Suprapubic skin (tissue), 4 donors: Measurements from ENCODE around the gene CERT1. TPM values are rescaled to one million over a fixed set of nuclear protein-coding genes. Genes with fewer than 3 reads are reported as not detected.

Source experiments
- DNase-seq, 2 donors: peaks; one replicate each; pipeline ENCODE4 v3.0.0-alpha.2; 2019; ENCODE audit warnings: low spot score in 2 of 2
- H3K27ac ChIP-seq: fragments of 200-600 bp; sonication (generic); one replicate; pipeline ENCODE4 v1.5.1; 2019
- H3K27me3 ChIP-seq: fragments of 200-600 bp; sonication (generic); one replicate; pipeline ENCODE4 v1.5.1; 2019
- H3K36me3 ChIP-seq: fragments of 200-600 bp; sonication (generic); one replicate; pipeline ENCODE4 v1.5.1; 2019
- H3K4me1 ChIP-seq: fragments of 200-600 bp; sonication (generic); one replicate; pipeline ENCODE4 v1.5.1; 2019
- H3K4me3 ChIP-seq: fragments of 200-600 bp; sonication (generic); one replicate; pipeline ENCODE4 v1.5.1; 2019; ENCODE audit warnings: mild to moderate bottlenecking
- H3K9me3 ChIP-seq: fragments of 200-600 bp; sonication (generic); one replicate; pipeline ENCODE4 v1.5.1; 2019
- CTCF ChIP-seq, 2 donors: fragments of 200-600 bp in 1 of 2; fragments of 450-650 bp in 1 of 2; sonication (generic) in 1 of 2; IDR thresholded peaks; one replicate each; pipeline ENCODE4 v1.5.1; 2016 to 2019; ENCODE audit warnings: antibody characterized with exemption in 2 of 2, mild to moderate bottlenecking in 1 of 2, moderate library complexity in 1 of 2
- EP300 ChIP-seq: sonication (generic); formaldehyde crosslinking; IDR thresholded peaks from one replicate; pipeline ENCODE4 v1.6.1; 2017; ENCODE audit warnings: antibody characterized with exemption
- POLR2A ChIP-seq, 2 donors: fragments of 450-650 bp; IDR thresholded peaks; one replicate each; pipeline ENCODE4 v1.6.1; 2017; ENCODE audit warnings: antibody characterized with exemption in 2 of 2, mild to moderate bottlenecking in 2 of 2, moderate library complexity in 2 of 2
- POLR2AphosphoS5 ChIP-seq, 3 donors: sonication (generic); formaldehyde crosslinking; IDR thresholded peaks; one replicate each; pipeline ENCODE4 v1.6.1; 2017; ENCODE audit warnings: antibody characterized with exemption in 3 of 3
- WGBS: methylation state at CpG from one replicate; pipeline ENCODE4 v1.1.5; 2018; 5-methylcytosine and 5-hydroxymethylcytosine counted together
- total RNA-seq, 4 donors: library from RNA; depleted of rRNA; stranded (reverse); fragments of >200 nt; gene quantifications; one replicate each; pipeline ENCODE4 v1.1.0, GENCODE V29; 2016

The CERT1 gene
- total RNA-seq, 4 donors from 2014 or later: 25.3 to 41.2 (median 32.4) TPM

- no peaks in the 10 kb centered on the region for H3K9me3 ChIP-seq
- TF ChIP-seq POLR2A (IDR thresholded peaks at IDR 0.05): no peak
- TF ChIP-seq CTCF (IDR thresholded peaks at IDR 0.05): no peak
- no peak for TF ChIP-seq EP300
- no peak for TF ChIP-seq POLR2AphosphoS5 (IDR thresholded peaks at IDR 0.05)
- no peaks in the 10 kb centered on the region for H3K4me1 ChIP-seq
- no peak overlapping the region for H3K4me3 ChIP-seq
- no peak for DNase-seq
- H3K27ac ChIP-seq: no peak overlapping the region
- H3K36me3 ChIP-seq: peaks cover 47% of the 10 kb centered on the region
- H3K27me3 ChIP-seq: no peaks in the 10 kb centered on the region
- WGBS: 93% methylated on average over 2 of the region's 2 CpGs
Observed at GRCh38 chr5:75389430-75389829, 122.0 kb downstream of the CERT1 start.

- WGBS: 94% methylated on average over 6 of the region's 6 CpGs
- Histone ChIP-seq H3K36me3 (peaks cover 61% of the 10 kb centered on the region), H3K4me1 (no peaks in the 10 kb centered on the region)
Observed at GRCh38 chr5:75387806-75388205, 123.6 kb downstream of the CERT1 start.

GRCh38 chr5:75384218-75384617 is 127.2 kb downstream of the CERT1 start:
- TF ChIP-seq POLR2AphosphoS5 (IDR thresholded peaks at IDR 0.05) (no peak), POLR2A (IDR thresholded peaks at IDR 0.05) (no peak)
- Histone ChIP-seq H3K9me3 (no peaks in the 10 kb centered on the region), H3K27me3 (no peaks in the 10 kb centered on the region), H3K36me3 (peaks cover 83% of the 10 kb centered on the region), H3K4me1 (no peaks in the 10 kb centered on the region), H3K4me3 (no peak overlapping the region), H3K27ac (no peak overlapping the region)
- DNase-seq: no peak
- 38% methylated on average over 1 of the region's 1 CpG for WGBS

More at GRCh38 chr5:75387806-75388205, 123.6 kb downstream of the CERT1 start:
- TF ChIP-seq POLR2A (IDR thresholded peaks at IDR 0.05): no peak
- no peak for TF ChIP-seq POLR2AphosphoS5 (IDR thresholded peaks at IDR 0.05)
- no peak for TF ChIP-seq CTCF (IDR thresholded peaks at IDR 0.05)
- TF ChIP-seq EP300: no peak
- Histone ChIP-seq H3K27me3 (no peaks in the 10 kb centered on the region), H3K27ac (no peak overlapping the region), H3K4me3 (no peak overlapping the region), H3K9me3 (no peaks in the 10 kb centered on the region)
- DNase-seq: no peak

GRCh38 chr5:75381456-75381855 is 130.0 kb downstream of the CERT1 start:
- no peak for DNase-seq
- Histone ChIP-seq H3K4me3 (no peak overlapping the region), H3K36me3 (peaks cover 82% of the 10 kb centered on the region), H3K27me3 (no peaks in the 10 kb centered on the region), H3K4me1 (no peaks in the 10 kb centered on the region), H3K9me3 (no peaks in the 10 kb centered on the region), H3K27ac (no peak overlapping the region)
- TF ChIP-seq POLR2A (IDR thresholded peaks at IDR 0.05): no peak
- TF ChIP-seq CTCF (IDR thresholded peaks at IDR 0.05): no peak
- TF ChIP-seq POLR2AphosphoS5 (IDR thresholded peaks at IDR 0.05): no peak
- no peak for TF ChIP-seq EP300
- WGBS: 86% methylated on average over 4 of the region's 4 CpGs

GRCh38 chr5:75380099-75380498 is 131.3 kb downstream of the CERT1 start:
- Histone ChIP-seq H3K9me3 (no peaks in the 10 kb centered on the region), H3K27ac (no peak overlapping the region), H3K27me3 (no peaks in the 10 kb centered on the region), H3K4me1 (no peaks in the 10 kb centered on the region), H3K4me3 (no peak overlapping the region), H3K36me3 (peaks cover 83% of the 10 kb centered on the region)
- TF ChIP-seq POLR2AphosphoS5 (IDR thresholded peaks at IDR 0.05) (no peak), CTCF (IDR thresholded peaks at IDR 0.05) (no peak), POLR2A (IDR thresholded peaks at IDR 0.05) (no peak), EP300 (no peak)
- WGBS: 95% methylated on average over 1 of the region's 1 CpG
- no peak for DNase-seq

GRCh38 chr5:75375414-75375813 is 136.0 kb downstream of the CERT1 start:
- no peak for DNase-seq
- no peaks in the 10 kb centered on the region for H3K9me3 ChIP-seq
- no peak overlapping the region for H3K27ac ChIP-seq
- H3K27me3 ChIP-seq: no peaks in the 10 kb centered on the region
- 94% methylated on average over 4 of the region's 4 CpGs for WGBS
- H3K36me3 ChIP-seq: peaks cover 72% of the 10 kb centered on the region
- no peak for TF ChIP-seq CTCF (IDR thresholded peaks at IDR 0.05)
- no peak for TF ChIP-seq EP300
- TF ChIP-seq POLR2AphosphoS5 (IDR thresholded peaks at IDR 0.05): no peak
- no peak for TF ChIP-seq POLR2A (IDR thresholded peaks at IDR 0.05)
- H3K4me3 ChIP-seq: no peak overlapping the region
- H3K4me1 ChIP-seq: no peaks in the 10 kb centered on the region
